Measurements from ENCODE around the gene GUK1. TPM values are rescaled to one million over a fixed set of nuclear protein-coding genes. Genes with fewer than 3 reads are reported as not detected.

The GUK1 gene
- total and polyA plus RNA-seq, 2 of the 8 experiments (the other 6 are each of a cell fraction or from before 2014, with no cell fraction given): 68.5 to 183 TPM

- CTCF ChIA-PET (ENCODE audit: partially characterized antibody): no interaction called here
- POLR2A ChIA-PET (ENCODE audit: partially characterized antibody): no interaction called here
Observed at GRCh38 chr1:228112167-228112566, 27.9 kb upstream of the GUK1 start.

More at GRCh38 chr1:228112167-228112566, 27.9 kb upstream of the GUK1 start:
- Histone ChIP-seq H3K27me3 (replicated peaks in 1 of 4; ENCODE audit: control insufficient read depth in 3 of 4, extremely low read depth in 1 of 4, insufficient read depth in 3 of 4, low read length in 3 of 4) (peaks cover 0 to 6% (median 5%) of the 10 kb centered on the region in 4 experiments; a peak in 2 of 7 replicates), H3K4ac (replicated peaks; ENCODE audit: insufficient read length, low read depth, low read length) (no peak overlapping the region), H3K79me1 (ENCODE audit: low read depth, low read length) (peaks cover 12% of the 10 kb centered on the region; the same call in 1 of the 2 replicates), H2AK5ac (ENCODE audit: low read depth, low read length) (no peak overlapping the region), H3K4me2 (ENCODE audit: insufficient read depth in 1 of 2, low read depth in 2 of 2, low read length in 2 of 2) (no peak overlapping the region), H4K91ac (replicated peaks; ENCODE audit: insufficient read length, low read length) (no peak overlapping the region), H3K56ac (replicated peaks; ENCODE audit: insufficient read length, low read depth, low read length) (no peak overlapping the region), H3K4me3 (ENCODE audit: extremely low read depth in 1 of 4, insufficient read depth in 2 of 4, low read depth in 3 of 4, low read length in 4 of 4) (no peak overlapping the region), H3K36me3 (ENCODE audit: control insufficient read depth in 2 of 4, insufficient read depth in 4 of 4, low read length in 3 of 4) (peaks cover 0 to 6% (median 0%) of the 10 kb centered on the region in 4 experiments; a peak in 1 of 8 replicates), H3K18ac (ENCODE audit: extremely low read depth, low read length) (no peak overlapping the region), H2BK15ac (ENCODE audit: low read length) (no peak overlapping the region), H2BK5ac (ENCODE audit: low read depth, low read length) (no peak overlapping the region), H2BK12ac (ENCODE audit: low read depth, low read length) (no peak overlapping the region), H4K20me1 (replicated peaks in 1 of 2; ENCODE audit: control insufficient read depth in 1 of 2, insufficient read depth in 2 of 2, low read length in 2 of 2) (peaks cover 0 to 5% of the 10 kb centered on the region in 2 experiments), H2BK20ac (ENCODE audit: low read length) (no peak overlapping the region), H4K5ac (ENCODE audit: insufficient read length, low read depth, low read length) (no peak overlapping the region), H4K8ac (ENCODE audit: extremely low read depth, insufficient read depth, low read length) (no peak overlapping the region), H3K23me2 (ENCODE audit: low read depth, low read length) (peaks cover 8% of the 10 kb centered on the region; the same call in 1 of the 2 replicates), H3K23ac (ENCODE audit: insufficient read length) (no peak overlapping the region), H3K27ac (ENCODE audit: low read depth, low read length) (no peak overlapping the region), H3K9me3 (ENCODE audit: insufficient read depth in 2 of 2, low read depth in 1 of 2, low read length in 1 of 2) (peaks cover 5 to 6% of the 10 kb centered on the region in 2 experiments; a peak in 1 of 4 replicates), H3K4me1 (replicated peaks in 1 of 4; ENCODE audit: control insufficient read depth in 3 of 4, insufficient read depth in 4 of 4, low read length in 3 of 4) (peaks cover 0 to 7% (median under 1%) of the 10 kb centered on the region in 4 experiments; a peak in 5 of 7 replicates), H3K9ac (replicated peaks in 1 of 4; ENCODE audit: extremely low read depth in 1 of 4, low read depth in 3 of 4, low read length in 3 of 4) (no peak overlapping the region), H3K79me2 (ENCODE audit: control insufficient read depth in 1 of 2, insufficient read depth in 2 of 2, low read length in 2 of 2) (peaks cover 3 to 8% of the 10 kb centered on the region in 2 experiments; a peak in 2 of 4 replicates), H3K14ac (ENCODE audit: insufficient read length) (no peak overlapping the region), H2AFZ (ENCODE audit: low read length) (no peak overlapping the region), H2BK120ac (replicated peaks; ENCODE audit: low read depth, low read length) (no peak overlapping the region)
- WGBS, 2 experiments (ENCODE audit: extremely low coverage in 1 of 2, insufficient coverage in 1 of 2, insufficient read length in 1 of 2, insufficient replicate concordance in 2 of 2, low coverage in 1 of 2, low lambda C conversion rate in 2 of 2, missing lambda C conversion rate in 1 of 2): 93% methylated on average over 7 of the region's 7 CpGs; no CpG with 5 or more reads in 1 of the 2 experiments
- no peak for TF ChIP-seq BCL11A (IDR thresholded peaks at IDR 0.05; ENCODE audit: low read depth in 2 of 2, low read length in 2 of 2)
- TF ChIP-seq TEAD4 (IDR thresholded peaks at IDR 0.05; ENCODE audit: low read depth, low read length): no peak
- no peak for TF ChIP-seq PHF8 (conservative IDR thresholded peaks at IDR 0.05; ENCODE audit: low read depth, low read length)
- TF ChIP-seq CREB1 (IDR thresholded peaks at IDR 0.05): no peak
- TF ChIP-seq POU5F1 (IDR thresholded peaks at IDR 0.05; ENCODE audit: low read depth, low read length): no peak
- FAIRE-seq (no peak), DNase-seq (ENCODE audit: low read depth in 1 of 2, low spot score in 2 of 2) (no peak)
